SK-N-SH (cell line): ENCODE data around the gene SLC2A11. TPM values are rescaled to one million over a fixed set of nuclear protein-coding genes. Genes with fewer than 3 reads are reported as not detected.

Source experiments
- CTCF ChIA-PET: fragments of 300-600, 350-600 bp; formaldehyde crosslinking; extraction: SDS; loops from one replicate; lab custom pipeline; 2021; lab: Yijun Ruan, JAX
- POLR2A ChIA-PET: fragments of 350-600 bp; sonication (Branson Sonifier 250); formaldehyde crosslinking; extraction: SDS; loops from one replicate; lab custom pipeline; 2020; ENCODE audit warnings: antibody characterized with exemption, inconsistent platforms; lab: Yijun Ruan, JAX
- DNase-seq: peaks from one replicate; pipeline ENCODE4 v3.0.0; 2012
- H2AFZ ChIP-seq: fragments of 200-600 bp; sonication (generic); 2 replicates; pipeline ENCODE4 v1.8.1; 2016; ENCODE audit warnings: antibody characterized with exemption, mild to moderate bottlenecking, low read depth
- H3F3A ChIP-seq: fragments of 200-600 bp; sonication (generic); replicated peaks from 2 replicates; pipeline ENCODE3; 2016; ENCODE audit warnings: antibody characterized with exemption, mild to moderate bottlenecking; ENCODE audit not compliant: insufficient read depth
- H3K27ac ChIP-seq, 2 experiments: fragments of 200-500 bp in 1 of 2; fragments of 200-600 bp in 1 of 2; sonication (Bioruptor generic) in 1 of 2; sonication (generic), shearing (Covaris generic) in 1 of 2; 2 replicates each; pipeline versions ENCODE4 v1.5.1 to v1.6.1; 2014 to 2016; ENCODE audit warnings: low read depth in 2 of 2, inconsistent platforms in 1 of 2, low read length in 1 of 2, mild to moderate bottlenecking in 1 of 2, mixed read lengths in 1 of 2
- H3K27me3 ChIP-seq: fragments of 200-600 bp; sonication (generic), shearing (Covaris generic); 2 replicates; pipeline ENCODE4 v1.6.1; 2016; ENCODE audit warnings: mixed run types; ENCODE audit not compliant: insufficient read depth
- H3K36me3 ChIP-seq, 2 experiments: fragments of 200-500 bp in 1 of 2; fragments of 200-600 bp in 1 of 2; sonication (Bioruptor generic) in 1 of 2; sonication (generic) in 1 of 2; replicated peaks in 1 of 2; 2 replicates each; pipeline versions ENCODE3 to v1.5.1; 2014 to 2016; ENCODE audit warnings: low read length in 1 of 2, mild to moderate bottlenecking in 1 of 2; ENCODE audit not compliant: insufficient read depth in 2 of 2, control insufficient read depth in 1 of 2
- H3K4me1 ChIP-seq, 2 experiments: fragments of 200-500 bp in 1 of 2; fragments of 200-600 bp in 1 of 2; sonication (Bioruptor generic) in 1 of 2; sonication (generic), shearing (Covaris generic) in 1 of 2; 2 replicates each; pipeline versions ENCODE4 v1.5.1 to v1.6.1; 2014 to 2016; ENCODE audit warnings: low read depth in 1 of 2, low read length in 1 of 2, mixed run types in 1 of 2; ENCODE audit not compliant: insufficient read depth in 2 of 2, control insufficient read depth in 1 of 2
- H3K4me2 ChIP-seq: fragments of 200-600 bp; sonication (generic), shearing (Covaris generic); 2 replicates; pipeline ENCODE4 v1.6.1; 2017; ENCODE audit warnings: mixed run types
- H3K4me3 ChIP-seq, 2 experiments: fragments of 200-500 bp in 1 of 2; fragments of 200-600 bp in 1 of 2; sonication (Bioruptor generic) in 1 of 2; sonication (generic), shearing (Covaris generic) in 1 of 2; 2 replicates each; pipeline versions ENCODE4 v1.5.1 to v1.8.1; 2014 to 2016; ENCODE audit warnings: low read depth in 2 of 2, inconsistent platforms in 1 of 2, low read length in 1 of 2, mild to moderate bottlenecking in 1 of 2, mixed read lengths in 1 of 2, moderate library complexity in 1 of 2
- H3K79me2 ChIP-seq: fragments of 200-600 bp; sonication (generic); 2 replicates; pipeline ENCODE4 v1.8.1; 2017; ENCODE audit warnings: mild to moderate bottlenecking; ENCODE audit not compliant: insufficient read depth
- H3K9ac ChIP-seq: fragments of 200-600 bp; sonication (generic); 2 replicates; pipeline ENCODE4 v1.6.1; 2017; ENCODE audit warnings: mixed run types
- H3K9me2 ChIP-seq: fragments of 200-600 bp; sonication (generic); 2 replicates; pipeline ENCODE4 v1.6.1; 2017; ENCODE audit warnings: mixed run types
- H3K9me3 ChIP-seq: fragments of 200-600 bp; sonication (generic); 2 replicates; pipeline ENCODE4 v1.6.1; 2017; ENCODE audit warnings: mixed run types, mild to moderate bottlenecking, moderate library complexity
- H4K20me1 ChIP-seq: fragments of 200-600 bp; sonication (generic); 2 replicates; pipeline ENCODE4 v1.6.1; 2017; ENCODE audit warnings: mild to moderate bottlenecking, mixed run types; ENCODE audit not compliant: insufficient read depth
- CHD2 ChIP-seq: fragments of 150-350 bp; IDR thresholded peaks from 2 replicates; pipeline ENCODE4 v1.6.1; 2018; ENCODE audit warnings: low read length; ENCODE audit not compliant: partially characterized antibody
- ELF1 ChIP-seq: IDR thresholded peaks from 2 replicates; pipeline ENCODE4 v1.4.0; 2012
- EP300 ChIP-seq, 2 experiments: IDR thresholded peaks; 2 replicates each; pipeline versions ENCODE4 v1.4.0 to v1.6.1; 2012; ENCODE audit warnings: borderline replicate concordance in 1 of 2, low read depth in 1 of 2, low read length in 1 of 2
- GATA2 ChIP-seq: sonication (generic); formaldehyde crosslinking; IDR thresholded peaks from 2 replicates; pipeline ENCODE4 v1.5.0; 2020; ENCODE audit warnings: mild to moderate bottlenecking, missing genetic modification reagents
- MEF2A ChIP-seq: IDR thresholded peaks from 2 replicates; pipeline ENCODE4 v1.4.0; 2012; ENCODE audit warnings: low read depth, borderline replicate concordance
- MXI1 ChIP-seq: IDR thresholded peaks from 2 replicates; pipeline ENCODE4 v1.6.1; 2012; ENCODE audit warnings: mild to moderate bottlenecking, low read depth, low read length, improper control_type of control experiment
- NRF1 ChIP-seq: IDR thresholded peaks from 2 replicates; pipeline ENCODE4 v1.6.1; 2012; ENCODE audit warnings: low read depth, mild to moderate bottlenecking, low read length
- POLR2AphosphoS5 ChIP-seq: IDR thresholded peaks from 2 replicates; pipeline ENCODE4 v1.6.1; 2012; ENCODE audit warnings: low read depth, low read length
- RAD21 ChIP-seq: IDR thresholded peaks from 2 replicates; pipeline ENCODE4 v1.6.1; 2012; ENCODE audit warnings: mild to moderate bottlenecking, low read length
- RCOR1 ChIP-seq: fragments of 150-350 bp; IDR thresholded peaks from 2 replicates; pipeline ENCODE4 v1.6.1; 2017; ENCODE audit warnings: antibody characterized with exemption, low read length
- RFX5 ChIP-seq: IDR thresholded peaks from 2 replicates; pipeline ENCODE4 v1.6.1; 2012; ENCODE audit warnings: mild to moderate bottlenecking, improper control_type of control experiment, low read length
- SMC3 ChIP-seq: IDR thresholded peaks from 2 replicates; pipeline ENCODE4 v1.6.1; 2012; ENCODE audit warnings: low read depth, low read length, improper control_type of control experiment
- TAF1 ChIP-seq: IDR thresholded peaks from 2 replicates; pipeline ENCODE4 v1.6.1; 2012; ENCODE audit warnings: low read depth, mild to moderate bottlenecking, low read length, moderate library complexity, borderline replicate concordance
- TCF12 ChIP-seq: IDR thresholded peaks from 2 replicates; pipeline ENCODE4 v1.4.0; 2012
- YY1 ChIP-seq: IDR thresholded peaks from 2 replicates; pipeline ENCODE4 v1.4.0; 2012; ENCODE audit warnings: low read depth, mild to moderate bottlenecking
- WGBS: methylation state at CpG from one replicate; pipeline ENCODE4 v1.1.6; 2017; ENCODE audit warnings: low lambda C conversion rate; 5-methylcytosine and 5-hydroxymethylcytosine counted together
- polyA plus RNA-seq, 3 experiments: library from polyadenylated mRNA; depleted of rRNA; stranded (reverse); fragments of >200 nt; gene quantifications; 2 replicates each; pipeline ENCODE4 v1.2.3, GENCODE V29; 2012
- TF ChIP-seq, protein P1 (sequence below): IDR thresholded peaks from 2 replicates; pipeline ENCODE4 v1.4.0; 2012; ENCODE audit warnings: low read depth, borderline replicate concordance
- TF ChIP-seq, protein P2 (sequence below): fragments of 150-350 bp; IDR thresholded peaks from 2 replicates; pipeline ENCODE4 v1.6.1; 2016; ENCODE audit warnings: mild to moderate bottlenecking, low read depth, low read length
- TF ChIP-seq, protein P3 (sequence below): IDR thresholded peaks from 2 replicates; pipeline ENCODE4 v1.4.0; 2012; ENCODE audit warnings: low read depth
- TF ChIP-seq, protein P4 (sequence below): fragments of 200-600 bp; sonication (generic); IDR thresholded peaks from 2 replicates; pipeline ENCODE4 v1.6.1; 2017; ENCODE audit warnings: antibody characterized with exemption, mild to moderate bottlenecking, moderate library complexity
- TF ChIP-seq, protein P5 (sequence below): IDR thresholded peaks from 2 replicates; pipeline ENCODE4 v1.6.1; 2012; ENCODE audit warnings: mild to moderate bottlenecking, low read depth, low read length, moderate library complexity

The SLC2A11 gene
- polyA plus RNA-seq, 1 of the 3 experiments (the other 2 are of a cell fraction), result 21.8 TPM

DNA sequence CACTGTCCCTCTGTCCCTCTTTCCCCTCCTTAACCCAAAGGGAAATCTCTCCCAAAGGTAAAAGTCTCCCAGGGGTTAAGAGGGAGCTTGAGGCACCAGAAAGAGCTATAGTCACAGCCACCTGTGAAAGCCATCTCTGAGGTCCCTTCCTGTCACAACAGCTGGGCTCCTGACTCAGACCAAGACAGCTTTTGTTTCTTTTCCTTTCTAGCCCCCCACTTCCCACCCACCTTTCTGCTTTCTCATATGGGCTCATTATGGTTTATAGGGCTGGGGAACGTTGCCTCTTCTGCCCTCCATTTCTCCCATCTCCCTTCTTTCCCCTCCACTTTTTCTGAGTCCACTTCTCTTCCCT, 55.6 kb downstream of the SLC2A11 start (continued):
- TF ChIP-seq POLR2AphosphoS5 (no peak), RFX5 (no peak), YY1 (no peak), SMC3 (no peak), CHD2 (no peak), ELF1 (no peak), EP300 (IDR thresholded peaks at IDR 0.05; ENCODE audit: borderline replicate concordance in 1 of 2, low read depth in 1 of 2, low read length in 1 of 2) (no peak)
- TF ChIP-seq, protein P1, sequence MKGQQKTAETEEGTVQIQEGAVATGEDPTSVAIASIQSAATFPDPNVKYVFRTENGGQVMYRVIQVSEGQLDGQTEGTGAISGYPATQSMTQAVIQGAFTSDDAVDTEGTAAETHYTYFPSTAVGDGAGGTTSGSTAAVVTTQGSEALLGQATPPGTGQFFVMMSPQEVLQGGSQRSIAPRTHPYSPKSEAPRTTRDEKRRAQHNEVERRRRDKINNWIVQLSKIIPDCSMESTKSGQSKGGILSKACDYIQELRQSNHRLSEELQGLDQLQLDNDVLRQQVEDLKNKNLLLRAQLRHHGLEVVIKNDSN, result no peak
- TF ChIP-seq, protein P2, sequence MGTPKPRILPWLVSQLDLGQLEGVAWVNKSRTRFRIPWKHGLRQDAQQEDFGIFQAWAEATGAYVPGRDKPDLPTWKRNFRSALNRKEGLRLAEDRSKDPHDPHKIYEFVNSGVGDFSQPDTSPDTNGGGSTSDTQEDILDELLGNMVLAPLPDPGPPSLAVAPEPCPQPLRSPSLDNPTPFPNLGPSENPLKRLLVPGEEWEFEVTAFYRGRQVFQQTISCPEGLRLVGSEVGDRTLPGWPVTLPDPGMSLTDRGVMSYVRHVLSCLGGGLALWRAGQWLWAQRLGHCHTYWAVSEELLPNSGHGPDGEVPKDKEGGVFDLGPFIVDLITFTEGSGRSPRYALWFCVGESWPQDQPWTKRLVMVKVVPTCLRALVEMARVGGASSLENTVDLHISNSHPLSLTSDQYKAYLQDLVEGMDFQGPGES, result no peak
- TF ChIP-seq, protein P3, sequence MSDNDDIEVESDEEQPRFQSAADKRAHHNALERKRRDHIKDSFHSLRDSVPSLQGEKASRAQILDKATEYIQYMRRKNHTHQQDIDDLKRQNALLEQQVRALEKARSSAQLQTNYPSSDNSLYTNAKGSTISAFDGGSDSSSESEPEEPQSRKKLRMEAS, result no peak

DNA sequence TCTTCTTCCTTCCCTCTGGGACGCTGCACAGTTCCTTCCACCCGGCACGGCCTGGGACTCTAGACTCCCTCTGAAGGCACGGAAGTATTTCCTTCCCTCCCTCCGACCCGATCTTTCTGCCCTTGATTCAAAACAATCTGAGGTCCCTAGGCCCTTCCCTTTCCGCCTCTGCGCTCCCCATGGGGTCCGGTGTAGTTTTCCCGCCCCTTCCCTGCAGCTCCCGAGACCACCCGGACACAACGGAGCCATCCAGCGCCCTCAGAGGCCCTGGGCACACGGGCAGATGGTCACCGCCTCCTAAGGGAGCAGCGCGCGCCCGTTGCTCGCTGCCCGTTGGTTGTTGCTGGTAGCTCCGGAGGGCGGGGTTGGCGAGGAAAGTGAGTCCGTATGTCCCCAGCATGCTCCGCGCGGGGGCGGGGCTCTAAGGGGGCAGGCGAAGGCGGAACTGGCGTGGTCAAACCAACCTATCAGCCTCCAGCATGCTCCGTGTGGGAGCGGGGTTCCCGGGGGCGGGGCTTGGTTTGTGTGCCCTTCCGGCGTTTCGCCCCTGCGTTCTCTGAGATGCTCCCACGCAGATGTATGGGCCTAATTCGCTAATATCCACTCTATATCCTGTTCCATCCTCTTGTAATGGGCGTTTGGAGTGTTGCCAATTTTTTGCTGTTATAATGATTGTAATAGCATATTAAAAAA, 56.1 kb downstream of the SLC2A11 start:
- Histone ChIP-seq H3K9me3 (no peaks in the 10 kb centered on the region), H3K9me2 (no peaks in the 10 kb centered on the region), H2AFZ (peak overlapping the region; percentile 84), H3K36me3 (no peaks in the 10 kb centered on the region), H4K20me1 (no peaks in the 10 kb centered on the region), H3K4me1 (peaks cover 0 to 6% of the 10 kb centered on the region in 2 experiments; a peak in 2 of 4 replicates), H3K9ac (peak overlapping the region; percentile 79), H3F3A (peaks cover 14% of the 10 kb centered on the region), H3K4me2 (peak overlapping the region; percentile 84), H3K27ac (peak overlapping the region; percentile 77 to 97), H3K27me3 (no peaks in the 10 kb centered on the region), H3K79me2 (no peaks in the 10 kb centered on the region), H3K4me3 (peak overlapping the region; percentile 68)
- ChIA-PET POLR2A (interaction anchor here (1.0 to 2.6 kb wide), 5 partner anchors 11 to 56 kb away, joined by 3 to 15 read pairs (median 7); partner anchors contain the start of gene MIF), CTCF (interaction anchor here (0.6 to 2.0 kb wide), 6 partner anchors 11 to 75 kb away, joined by 3 to 8 read pairs (median 5); partner anchors contain the start of genes DERL3 and MIF)
- WGBS, result 8% methylated on average over 18 of the region's 44 CpGs
- peak; percentile 98 for DNase-seq
- TF ChIP-seq NRF1, result 0 out of 2 replicates have a peak, but pooled peaks have one; percentile 16
- TF ChIP-seq TAF1, result peak; percentile 73
- TF ChIP-seq, protein P4, sequence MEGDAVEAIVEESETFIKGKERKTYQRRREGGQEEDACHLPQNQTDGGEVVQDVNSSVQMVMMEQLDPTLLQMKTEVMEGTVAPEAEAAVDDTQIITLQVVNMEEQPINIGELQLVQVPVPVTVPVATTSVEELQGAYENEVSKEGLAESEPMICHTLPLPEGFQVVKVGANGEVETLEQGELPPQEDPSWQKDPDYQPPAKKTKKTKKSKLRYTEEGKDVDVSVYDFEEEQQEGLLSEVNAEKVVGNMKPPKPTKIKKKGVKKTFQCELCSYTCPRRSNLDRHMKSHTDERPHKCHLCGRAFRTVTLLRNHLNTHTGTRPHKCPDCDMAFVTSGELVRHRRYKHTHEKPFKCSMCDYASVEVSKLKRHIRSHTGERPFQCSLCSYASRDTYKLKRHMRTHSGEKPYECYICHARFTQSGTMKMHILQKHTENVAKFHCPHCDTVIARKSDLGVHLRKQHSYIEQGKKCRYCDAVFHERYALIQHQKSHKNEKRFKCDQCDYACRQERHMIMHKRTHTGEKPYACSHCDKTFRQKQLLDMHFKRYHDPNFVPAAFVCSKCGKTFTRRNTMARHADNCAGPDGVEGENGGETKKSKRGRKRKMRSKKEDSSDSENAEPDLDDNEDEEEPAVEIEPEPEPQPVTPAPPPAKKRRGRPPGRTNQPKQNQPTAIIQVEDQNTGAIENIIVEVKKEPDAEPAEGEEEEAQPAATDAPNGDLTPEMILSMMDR, result no peak
- TF ChIP-seq, protein P1, result no peak
- no peak for TF ChIP-seq RAD21
- TF ChIP-seq YY1, result peak; percentile 65; the same call in 1 of the 2 replicates
- TF ChIP-seq TCF12, result no peak; the same call in 1 of the 2 replicates
- TF ChIP-seq, protein P2, result no peak
- TF ChIP-seq, protein P3, result peak; percentile 89
- no peak for TF ChIP-seq GATA2 (CRISPR knock-in tag)
- peak; percentile 84; the same call in 1 of the 2 replicates for TF ChIP-seq MXI1
- TF ChIP-seq, protein P5, sequence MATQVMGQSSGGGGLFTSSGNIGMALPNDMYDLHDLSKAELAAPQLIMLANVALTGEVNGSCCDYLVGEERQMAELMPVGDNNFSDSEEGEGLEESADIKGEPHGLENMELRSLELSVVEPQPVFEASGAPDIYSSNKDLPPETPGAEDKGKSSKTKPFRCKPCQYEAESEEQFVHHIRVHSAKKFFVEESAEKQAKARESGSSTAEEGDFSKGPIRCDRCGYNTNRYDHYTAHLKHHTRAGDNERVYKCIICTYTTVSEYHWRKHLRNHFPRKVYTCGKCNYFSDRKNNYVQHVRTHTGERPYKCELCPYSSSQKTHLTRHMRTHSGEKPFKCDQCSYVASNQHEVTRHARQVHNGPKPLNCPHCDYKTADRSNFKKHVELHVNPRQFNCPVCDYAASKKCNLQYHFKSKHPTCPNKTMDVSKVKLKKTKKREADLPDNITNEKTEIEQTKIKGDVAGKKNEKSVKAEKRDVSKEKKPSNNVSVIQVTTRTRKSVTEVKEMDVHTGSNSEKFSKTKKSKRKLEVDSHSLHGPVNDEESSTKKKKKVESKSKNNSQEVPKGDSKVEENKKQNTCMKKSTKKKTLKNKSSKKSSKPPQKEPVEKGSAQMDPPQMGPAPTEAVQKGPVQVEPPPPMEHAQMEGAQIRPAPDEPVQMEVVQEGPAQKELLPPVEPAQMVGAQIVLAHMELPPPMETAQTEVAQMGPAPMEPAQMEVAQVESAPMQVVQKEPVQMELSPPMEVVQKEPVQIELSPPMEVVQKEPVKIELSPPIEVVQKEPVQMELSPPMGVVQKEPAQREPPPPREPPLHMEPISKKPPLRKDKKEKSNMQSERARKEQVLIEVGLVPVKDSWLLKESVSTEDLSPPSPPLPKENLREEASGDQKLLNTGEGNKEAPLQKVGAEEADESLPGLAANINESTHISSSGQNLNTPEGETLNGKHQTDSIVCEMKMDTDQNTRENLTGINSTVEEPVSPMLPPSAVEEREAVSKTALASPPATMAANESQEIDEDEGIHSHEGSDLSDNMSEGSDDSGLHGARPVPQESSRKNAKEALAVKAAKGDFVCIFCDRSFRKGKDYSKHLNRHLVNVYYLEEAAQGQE, result no peak
- no peak for TF ChIP-seq MEF2A
- TF ChIP-seq RCOR1, result no peak
